NCI-H1436 treated with DMSO at 0.1 percent for 48 hours (cell line): Measurements from ENCODE around the gene GSTA3.
"Not testable (repeated sequence)": the region's sequence is repeated elsewhere in the genome, so short reads cannot be mapped to it uniquely, and the experiment has no call there.

Source experiments
- DNase-seq: peaks from one replicate; lab custom pipeline; 2025; lab: John Stamatoyannopoulos, UW

Gene GSTA3

GRCh38 chr6:52858416-52858815 lies 51.1 kb downstream of the GSTA3 start:
- DNase-seq: no peak

- not testable (repeated sequence) for DNase-seq
These were observed 53.4 kb downstream of the GSTA3 start for GRCh38 chr6:52856137-52856536.

GRCh38 chr6:52849137-52849536 lies 60.4 kb downstream of the GSTA3 start:
- no peak for DNase-seq
